Fibroblast of skin of scalp (primary cell): ENCODE measurements around the gene HELZ2.

ENCODE experiments used
- DNase-seq: peaks from one replicate; pipeline ENCODE4 v3.0.0-alpha.2; 2013

HELZ2 gene

GRCh38 chr20:63551068-63551467, 23.0 kb downstream of the HELZ2 start:
- no peak for DNase-seq

GRCh38 chr20:63549679-63550282, 24.3 kb downstream of the HELZ2 start:
- no peak for DNase-seq

- no peak for DNase-seq
These were observed 25.0 kb downstream of the HELZ2 start for GRCh38 chr20:63549019-63549418.

GRCh38 chr20:63548542-63548941, 25.5 kb downstream of the HELZ2 start:
- DNase-seq = no peak

GRCh38 chr20:63547725-63548480, 26.1 kb downstream of the HELZ2 start, which contains the start of gene SRMS:
SRMS (minus strand) TSS chr20:63547749; CDS start chr20:63547463, 286 bp downstream.
- no peak for DNase-seq

GRCh38 chr20:63546956-63547724, 26.9 kb downstream of the HELZ2 start:
- no peak for DNase-seq

GRCh38 chr20:63546256-63546955, 27.6 kb downstream of the HELZ2 start:
- no peak for DNase-seq

GRCh38 chr20:63545814-63546213, 28.2 kb downstream of the HELZ2 start:
- no peak for DNase-seq

- no peak for DNase-seq
These were observed 29.0 kb downstream of the HELZ2 start for GRCh38 chr20:63544958-63545516.

GRCh38 chr20:63544241-63544957, 29.6 kb downstream of the HELZ2 start:
- no peak for DNase-seq

GRCh38 chr20:63543733-63544132, 30.3 kb downstream of the HELZ2 start:
- no peak for DNase-seq

GRCh38 chr20:63543131-63543530, 30.9 kb downstream of the HELZ2 start:
- no peak for DNase-seq

GRCh38 chr20:63542696-63543095, 31.3 kb downstream of the HELZ2 start:
- DNase-seq = no peak

GRCh38 chr20:63542031-63542559, 31.9 kb downstream of the HELZ2 start:
- no peak for DNase-seq

- DNase-seq = no peak
These were observed 32.7 kb downstream of the HELZ2 start for GRCh38 chr20:63541371-63541770.

GRCh38 chr20:63540417-63541186, 33.4 kb downstream of the HELZ2 start:
- DNase-seq = peak; percentile 29

- no peak for DNase-seq
These were observed 34.3 kb downstream of the HELZ2 start for GRCh38 chr20:63539441-63540370.

- no peak for DNase-seq
These were observed 35.0 kb downstream of the HELZ2 start for GRCh38 chr20:63539092-63539430.

- no peak for DNase-seq
These were observed 35.6 kb downstream of the HELZ2 start for GRCh38 chr20:63538204-63539091.
